H1 (cell line): ENCODE measurements around the gene C16orf95. TPM values are rescaled to one million over a fixed set of nuclear protein-coding genes. Genes with fewer than 3 reads are reported as not detected.

ENCODE experiments used
- CBX8 ChIP-seq: fragments of 300-800, 300-1000 bp; sonication (generic); IDR thresholded peaks from 2 replicates; pipeline ENCODE4 v1.7.1; 2016; ENCODE audit warnings: low read depth, low read length, borderline replicate concordance
- EGR1 ChIP-seq: IDR thresholded peaks from 2 replicates; pipeline ENCODE4 v1.6.1; 2011; ENCODE audit warnings: low read depth, low read length, borderline replicate concordance
- JUND ChIP-seq: IDR thresholded peaks from 2 replicates; pipeline ENCODE4 v1.6.1; 2011; ENCODE audit warnings: mild to moderate bottlenecking, improper control_type of control experiment, low read length
- NANOG ChIP-seq: IDR thresholded peaks from 2 replicates; pipeline ENCODE4 v1.6.1; 2011; ENCODE audit warnings: low read length, low read depth, mild to moderate bottlenecking, inconsistent platforms; ENCODE audit not compliant: insufficient read depth, poor library complexity, severe bottlenecking
- RFX5 ChIP-seq: IDR thresholded peaks from 2 replicates; pipeline ENCODE4 v1.6.1; 2011; ENCODE audit warnings: low read depth, low read length, improper control_type of control experiment, borderline replicate concordance
- ZNF274 ChIP-seq: IDR thresholded peaks from 2 replicates; pipeline ENCODE4 v1.7.0; 2012; ENCODE audit warnings: low read length, borderline replicate concordance; ENCODE audit errors: extremely low read depth
- polyA plus RNA-seq, 7 experiments: library from polyadenylated mRNA; depleted of rRNA in 3 of 7; stranded (reverse) in 5 of 7; unstranded in 2 of 7; fragments of >200 nt in 5 of 7; fragments of 200-250 nt in 2 of 7; gene quantifications; 1 replicate in 5 of 7; 2 replicates in 1 of 7; 4 replicates in 1 of 7; pipeline versions ENCODE4 v1.2.1 to v1.2.3, GENCODE V29; 2011 to 2013; ENCODE audit warnings: missing spikeins in 2 of 7, mixed read lengths in 2 of 7
- total RNA-seq: library from RNA; stranded (reverse); fragmentation: NEBNext Ultra II Directional; extraction: Animal tissue kit (Norgen Biotek cat#: 25700); gene quantifications from 2 replicates; pipeline ENCODE4 v1.2.1, GENCODE V29; 2021
- TF ChIP-seq, protein P1 (sequence below): fragments of 300-600 bp; sonication (generic); IDR thresholded peaks from 2 replicates; pipeline ENCODE4 v1.7.1; 2012; ENCODE audit warnings: low read length, moderate library complexity, mild to moderate bottlenecking, inconsistent platforms; ENCODE audit not compliant: insufficient replicate concordance
- TF ChIP-seq, protein P2 (sequence below): IDR thresholded peaks from 2 replicates; pipeline ENCODE4 v1.6.1; 2012; ENCODE audit warnings: low read length, inconsistent platforms

C16orf95 gene
- total and polyA plus RNA-seq, 2 of the 8 experiments (the other 6 are each of a cell fraction or from before 2014, with no cell fraction given): 5.0 to 5.4 TPM

DNA sequence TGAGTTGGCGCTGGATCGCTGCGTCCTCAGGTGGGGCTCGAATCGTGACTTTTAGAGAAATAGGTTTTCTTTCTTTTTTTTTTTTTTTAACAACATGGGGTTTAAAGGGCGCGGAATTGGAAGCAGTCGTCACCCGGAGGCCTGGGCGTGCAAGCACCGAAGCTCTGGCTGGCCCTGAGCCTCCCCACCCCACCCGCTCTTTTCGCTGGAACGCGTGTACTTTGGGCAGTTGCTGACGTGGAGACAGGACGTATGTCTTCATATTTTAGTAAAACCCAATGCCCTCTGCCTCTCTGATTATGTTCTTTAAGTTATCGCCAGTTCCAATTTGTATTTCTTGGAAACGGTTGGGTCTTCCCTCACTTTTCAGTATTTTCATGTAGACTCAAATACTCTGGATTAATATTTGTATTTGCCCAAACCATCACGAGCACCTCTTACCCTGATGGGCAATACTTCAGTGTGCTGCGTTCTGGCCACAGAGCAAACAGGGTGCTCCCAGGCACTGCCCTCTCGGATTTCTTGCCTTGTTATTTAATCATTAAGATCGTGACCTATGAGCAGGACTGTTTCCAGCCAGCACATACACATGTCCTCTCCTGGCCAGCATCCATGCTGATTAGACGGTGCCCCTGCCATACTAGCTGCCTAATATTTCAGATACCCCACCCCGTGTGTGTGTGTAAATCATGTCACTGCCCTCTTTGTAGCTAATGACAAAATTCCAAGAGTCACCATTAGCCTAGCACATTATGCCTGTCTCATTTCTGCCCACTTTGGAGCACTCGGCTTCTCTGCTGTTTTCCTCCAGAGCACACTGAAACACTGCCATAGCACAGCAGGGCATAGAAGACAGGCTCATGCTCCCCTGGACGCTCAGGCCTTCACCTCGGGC is 805 bp upstream of the C16orf95 start (continued):
- TF ChIP-seq, protein P1, sequence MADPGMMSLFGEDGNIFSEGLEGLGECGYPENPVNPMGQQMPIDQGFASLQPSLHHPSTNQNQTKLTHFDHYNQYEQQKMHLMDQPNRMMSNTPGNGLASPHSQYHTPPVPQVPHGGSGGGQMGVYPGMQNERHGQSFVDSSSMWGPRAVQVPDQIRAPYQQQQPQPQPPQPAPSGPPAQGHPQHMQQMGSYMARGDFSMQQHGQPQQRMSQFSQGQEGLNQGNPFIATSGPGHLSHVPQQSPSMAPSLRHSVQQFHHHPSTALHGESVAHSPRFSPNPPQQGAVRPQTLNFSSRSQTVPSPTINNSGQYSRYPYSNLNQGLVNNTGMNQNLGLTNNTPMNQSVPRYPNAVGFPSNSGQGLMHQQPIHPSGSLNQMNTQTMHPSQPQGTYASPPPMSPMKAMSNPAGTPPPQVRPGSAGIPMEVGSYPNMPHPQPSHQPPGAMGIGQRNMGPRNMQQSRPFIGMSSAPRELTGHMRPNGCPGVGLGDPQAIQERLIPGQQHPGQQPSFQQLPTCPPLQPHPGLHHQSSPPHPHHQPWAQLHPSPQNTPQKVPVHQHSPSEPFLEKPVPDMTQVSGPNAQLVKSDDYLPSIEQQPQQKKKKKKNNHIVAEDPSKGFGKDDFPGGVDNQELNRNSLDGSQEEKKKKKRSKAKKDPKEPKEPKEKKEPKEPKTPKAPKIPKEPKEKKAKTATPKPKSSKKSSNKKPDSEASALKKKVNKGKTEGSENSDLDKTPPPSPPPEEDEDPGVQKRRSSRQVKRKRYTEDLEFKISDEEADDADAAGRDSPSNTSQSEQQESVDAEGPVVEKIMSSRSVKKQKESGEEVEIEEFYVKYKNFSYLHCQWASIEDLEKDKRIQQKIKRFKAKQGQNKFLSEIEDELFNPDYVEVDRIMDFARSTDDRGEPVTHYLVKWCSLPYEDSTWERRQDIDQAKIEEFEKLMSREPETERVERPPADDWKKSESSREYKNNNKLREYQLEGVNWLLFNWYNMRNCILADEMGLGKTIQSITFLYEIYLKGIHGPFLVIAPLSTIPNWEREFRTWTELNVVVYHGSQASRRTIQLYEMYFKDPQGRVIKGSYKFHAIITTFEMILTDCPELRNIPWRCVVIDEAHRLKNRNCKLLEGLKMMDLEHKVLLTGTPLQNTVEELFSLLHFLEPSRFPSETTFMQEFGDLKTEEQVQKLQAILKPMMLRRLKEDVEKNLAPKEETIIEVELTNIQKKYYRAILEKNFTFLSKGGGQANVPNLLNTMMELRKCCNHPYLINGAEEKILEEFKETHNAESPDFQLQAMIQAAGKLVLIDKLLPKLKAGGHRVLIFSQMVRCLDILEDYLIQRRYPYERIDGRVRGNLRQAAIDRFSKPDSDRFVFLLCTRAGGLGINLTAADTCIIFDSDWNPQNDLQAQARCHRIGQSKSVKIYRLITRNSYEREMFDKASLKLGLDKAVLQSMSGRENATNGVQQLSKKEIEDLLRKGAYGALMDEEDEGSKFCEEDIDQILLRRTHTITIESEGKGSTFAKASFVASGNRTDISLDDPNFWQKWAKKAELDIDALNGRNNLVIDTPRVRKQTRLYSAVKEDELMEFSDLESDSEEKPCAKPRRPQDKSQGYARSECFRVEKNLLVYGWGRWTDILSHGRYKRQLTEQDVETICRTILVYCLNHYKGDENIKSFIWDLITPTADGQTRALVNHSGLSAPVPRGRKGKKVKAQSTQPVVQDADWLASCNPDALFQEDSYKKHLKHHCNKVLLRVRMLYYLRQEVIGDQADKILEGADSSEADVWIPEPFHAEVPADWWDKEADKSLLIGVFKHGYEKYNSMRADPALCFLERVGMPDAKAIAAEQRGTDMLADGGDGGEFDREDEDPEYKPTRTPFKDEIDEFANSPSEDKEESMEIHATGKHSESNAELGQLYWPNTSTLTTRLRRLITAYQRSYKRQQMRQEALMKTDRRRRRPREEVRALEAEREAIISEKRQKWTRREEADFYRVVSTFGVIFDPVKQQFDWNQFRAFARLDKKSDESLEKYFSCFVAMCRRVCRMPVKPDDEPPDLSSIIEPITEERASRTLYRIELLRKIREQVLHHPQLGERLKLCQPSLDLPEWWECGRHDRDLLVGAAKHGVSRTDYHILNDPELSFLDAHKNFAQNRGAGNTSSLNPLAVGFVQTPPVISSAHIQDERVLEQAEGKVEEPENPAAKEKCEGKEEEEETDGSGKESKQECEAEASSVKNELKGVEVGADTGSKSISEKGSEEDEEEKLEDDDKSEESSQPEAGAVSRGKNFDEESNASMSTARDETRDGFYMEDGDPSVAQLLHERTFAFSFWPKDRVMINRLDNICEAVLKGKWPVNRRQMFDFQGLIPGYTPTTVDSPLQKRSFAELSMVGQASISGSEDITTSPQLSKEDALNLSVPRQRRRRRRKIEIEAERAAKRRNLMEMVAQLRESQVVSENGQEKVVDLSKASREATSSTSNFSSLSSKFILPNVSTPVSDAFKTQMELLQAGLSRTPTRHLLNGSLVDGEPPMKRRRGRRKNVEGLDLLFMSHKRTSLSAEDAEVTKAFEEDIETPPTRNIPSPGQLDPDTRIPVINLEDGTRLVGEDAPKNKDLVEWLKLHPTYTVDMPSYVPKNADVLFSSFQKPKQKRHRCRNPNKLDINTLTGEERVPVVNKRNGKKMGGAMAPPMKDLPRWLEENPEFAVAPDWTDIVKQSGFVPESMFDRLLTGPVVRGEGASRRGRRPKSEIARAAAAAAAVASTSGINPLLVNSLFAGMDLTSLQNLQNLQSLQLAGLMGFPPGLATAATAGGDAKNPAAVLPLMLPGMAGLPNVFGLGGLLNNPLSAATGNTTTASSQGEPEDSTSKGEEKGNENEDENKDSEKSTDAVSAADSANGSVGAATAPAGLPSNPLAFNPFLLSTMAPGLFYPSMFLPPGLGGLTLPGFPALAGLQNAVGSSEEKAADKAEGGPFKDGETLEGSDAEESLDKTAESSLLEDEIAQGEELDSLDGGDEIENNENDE: no peak
- TF ChIP-seq NANOG: no peak
- no peak for TF ChIP-seq ZNF274
- no peak for TF ChIP-seq RFX5
- TF ChIP-seq, protein P2, sequence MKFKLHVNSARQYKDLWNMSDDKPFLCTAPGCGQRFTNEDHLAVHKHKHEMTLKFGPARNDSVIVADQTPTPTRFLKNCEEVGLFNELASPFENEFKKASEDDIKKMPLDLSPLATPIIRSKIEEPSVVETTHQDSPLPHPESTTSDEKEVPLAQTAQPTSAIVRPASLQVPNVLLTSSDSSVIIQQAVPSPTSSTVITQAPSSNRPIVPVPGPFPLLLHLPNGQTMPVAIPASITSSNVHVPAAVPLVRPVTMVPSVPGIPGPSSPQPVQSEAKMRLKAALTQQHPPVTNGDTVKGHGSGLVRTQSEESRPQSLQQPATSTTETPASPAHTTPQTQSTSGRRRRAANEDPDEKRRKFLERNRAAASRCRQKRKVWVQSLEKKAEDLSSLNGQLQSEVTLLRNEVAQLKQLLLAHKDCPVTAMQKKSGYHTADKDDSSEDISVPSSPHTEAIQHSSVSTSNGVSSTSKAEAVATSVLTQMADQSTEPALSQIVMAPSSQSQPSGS: no peak
- no peak for TF ChIP-seq EGR1
- no peak for TF ChIP-seq JUND
- no peak for TF ChIP-seq CBX8
